Panc1 (cell line): ENCODE data around the gene SPRR3. TPM values are rescaled to one million over a fixed set of nuclear protein-coding genes. Genes with fewer than 3 reads are reported as not detected.
"Not testable (repeated sequence)": the region's sequence is repeated elsewhere in the genome, so short reads cannot be mapped to it uniquely, and the experiment has no call there.

Experiments
- ATAC-seq: fragments of 200-7000 bp; cut with Tn5 transposase; 2 replicates; pipeline ENCODE4 v1.9.1; 2020; ENCODE audit warnings: mild to moderate bottlenecking, moderate library complexity
- BruUV-seq: library from RNA; stranded (reverse); fragments of 400-500 nt; replicated peaks from 2 replicates; lab custom pipeline; 2021; lab: Mats Ljungman, UMichigan
- CTCF ChIA-PET: fragments of 300-600 bp; sonication (Branson Sonifier 250); formaldehyde crosslinking; loops from one replicate; lab custom pipeline; 2022; ENCODE audit warnings: antibody characterized with exemption; lab: Charles Lee
- POLR2A ChIA-PET: fragments of 300-600 bp; sonication (Branson Sonifier 250); formaldehyde crosslinking; loops from one replicate; lab custom pipeline; 2022; ENCODE audit warnings: antibody characterized with exemption; lab: Charles Lee
- DNase-seq: peaks from one replicate; pipeline ENCODE4 v3.0.0-alpha.2; 2010; ENCODE audit warnings: low read depth, low spot score
- H3K27ac ChIP-seq: 2 replicates; pipeline ENCODE4 v1.5.1; 2011; ENCODE audit warnings: mild to moderate bottlenecking, low read length, inconsistent platforms
- H3K27me3 ChIP-seq: fragments of 200-500 bp; sonication (Bioruptor generic); 2 replicates; pipeline ENCODE4 v1.6.0; 2014; ENCODE audit warnings: low read length, inconsistent platforms; ENCODE audit not compliant: control insufficient read depth, insufficient read depth
- H3K36me3 ChIP-seq: fragments of 200-500 bp; sonication (Bioruptor generic); 2 replicates; pipeline ENCODE4 v1.5.1; 2014; ENCODE audit warnings: inconsistent platforms, mild to moderate bottlenecking, low read length, moderate library complexity; ENCODE audit not compliant: control insufficient read depth, insufficient read depth
- H3K4me1 ChIP-seq: 2 replicates; pipeline ENCODE4 v1.5.1; 2011; ENCODE audit warnings: inconsistent platforms, mild to moderate bottlenecking, low read length, moderate library complexity; ENCODE audit not compliant: control insufficient read depth, insufficient read depth
- H3K4me3 ChIP-seq, 2 experiments: 2 replicates each; pipeline ENCODE4 v1.5.1; 2011 to 2012; ENCODE audit warnings: low read depth in 2 of 2, low read length in 2 of 2, mild to moderate bottlenecking in 2 of 2, inconsistent platforms in 1 of 2, moderate library complexity in 1 of 2
- H3K9me3 ChIP-seq: fragments of 200-500 bp; sonication (Bioruptor generic); 2 replicates; pipeline ENCODE4 v1.5.1; 2014; ENCODE audit warnings: low read depth, mild to moderate bottlenecking, inconsistent platforms, low read length, moderate library complexity; ENCODE audit not compliant: control insufficient read depth, insufficient read depth
- CTCF ChIP-seq: fragments of 450-650 bp; IDR thresholded peaks from 2 replicates; pipeline ENCODE4 v1.5.1; 2017; ENCODE audit warnings: mild to moderate bottlenecking
- POLR2AphosphoS5 ChIP-seq: IDR thresholded peaks from 2 replicates; pipeline ENCODE4 v1.6.1; 2012; ENCODE audit warnings: mild to moderate bottlenecking, low read depth, low read length, moderate library complexity
- REST ChIP-seq, 2 experiments: IDR thresholded peaks; 2 replicates each; pipeline ENCODE4 v1.6.1; 2011 to 2012; ENCODE audit warnings: low read depth in 2 of 2, control low read depth in 1 of 2, low read length in 1 of 2, mild to moderate bottlenecking in 1 of 2, moderate library complexity in 1 of 2; ENCODE audit not compliant: insufficient read depth in 1 of 2
- SIN3A ChIP-seq: IDR thresholded peaks from 2 replicates; pipeline ENCODE4 v1.6.1; 2012; ENCODE audit warnings: low read depth, mild to moderate bottlenecking, low read length, moderate library complexity, borderline replicate concordance; ENCODE audit not compliant: insufficient read depth
- TCF7L2 ChIP-seq: IDR thresholded peaks from 2 replicates; pipeline ENCODE4 v1.6.1; 2011; ENCODE audit warnings: mild to moderate bottlenecking, low read depth, low read length, inconsistent platforms
- in situ Hi-C: cut with HindIII; loops from 2 replicates; pipeline ENCODE4 v1.10.0; 2016; ENCODE audit warnings: low sequenced_read_pairs, low pct_unique_long_range_greater_than_20kb
- intact Hi-C: fragments of 100-400 bp; cut with micrococcal nuclease; formaldehyde crosslinking; loops from one replicate; pipeline ENCODE4 v1.10.0; 2022; ENCODE audit not compliant: unreplicated experiment
- total RNA-seq: library from RNA; stranded (reverse); gene quantifications from one replicate; pipeline ENCODE4 v1.2.1, GENCODE V29; 2021; ENCODE audit not compliant: unreplicated experiment

The SPRR3 gene
- total RNA-seq, 1 experiment from 2014 or later = not detected

GRCh38 chr1:153021829-153022228 lies 20.3 kb downstream of the SPRR3 start:
- intact Hi-C loops, POLR2A ChIA-PET, H3K4me1 ChIP-seq, H3K4me3 ChIP-seq, CTCF ChIA-PET, H3K9me3 ChIP-seq, in situ Hi-C loops, H3K27me3 ChIP-seq, ATAC-seq, H3K27ac ChIP-seq, H3K36me3 ChIP-seq, BruUV-seq, DNase-seq: not testable (repeated sequence)

DNA sequence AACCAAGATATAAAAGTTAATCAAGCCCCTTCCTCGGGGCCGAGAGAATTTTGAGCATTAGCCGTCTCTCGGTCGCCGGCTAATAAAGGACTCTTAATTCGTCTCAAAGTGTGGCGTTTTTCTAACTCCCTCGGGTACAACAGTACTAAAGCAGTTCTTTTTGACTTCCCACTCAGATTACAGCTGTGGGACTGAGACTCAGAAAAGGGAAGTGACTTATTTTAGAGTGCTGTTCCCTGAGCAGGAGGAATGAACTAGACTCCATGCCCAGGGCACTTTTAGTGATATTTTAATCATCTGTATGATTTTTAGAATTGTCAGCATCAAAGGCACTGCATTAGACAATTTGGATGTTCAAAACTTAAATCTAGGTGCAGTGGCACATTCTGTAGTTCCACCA lies 20.8 kb downstream of the SPRR3 start:
- intact Hi-C loops, H3K36me3 ChIP-seq, H3K4me3 ChIP-seq, ATAC-seq, H3K4me1 ChIP-seq, H3K27ac ChIP-seq, DNase-seq, POLR2A ChIA-PET, CTCF ChIA-PET, H3K9me3 ChIP-seq, BruUV-seq, H3K27me3 ChIP-seq, in situ Hi-C loops: not testable (repeated sequence)

GRCh38 chr1:153023109-153023508 lies 21.6 kb downstream of the SPRR3 start:
- no peak for TF ChIP-seq SIN3A
- no peak for TF ChIP-seq TCF7L2
- TF ChIP-seq REST (IDR thresholded peaks at IDR 0.05; ENCODE audit: insufficient read depth in 1 of 2, low read depth in 2 of 2, low read length in 1 of 2) = no peak
- TF ChIP-seq POLR2AphosphoS5 = no peak
- TF ChIP-seq CTCF = no peak
- ATAC-seq (no peak), DNase-seq (no peak)
- no peak overlapping the region for H3K27ac ChIP-seq
- ChIA-PET POLR2A (no interaction called here), CTCF (no interaction called here)
- H3K4me3 ChIP-seq = no peak overlapping the region
- no TSS peak for BruUV-seq
- in situ Hi-C loops (no loop called here), intact Hi-C loops (no loop called here)
- H3K36me3 ChIP-seq = no peaks in the 10 kb centered on the region
- no peaks in the 10 kb centered on the region for H3K9me3 ChIP-seq
- no peaks in the 10 kb centered on the region for H3K4me1 ChIP-seq
- no peaks in the 10 kb centered on the region; the same call in 1 of the 2 replicates for H3K27me3 ChIP-seq
